KG1 (cell line): ENCODE results near the gene FPR1.
"Not testable (repeated sequence)": the region's sequence is repeated elsewhere in the genome, so short reads cannot be mapped to it uniquely, and the experiment has no call there.

Experiments
- DNase-seq: peaks from one replicate; lab custom pipeline; 2025; lab: John Stamatoyannopoulos, UW

The FPR1 gene

GRCh38 chr19:51779181-51779580 is 27.5 kb upstream of the FPR1 start:
- DNase-seq = no peak

GRCh38 chr19:51777570-51778462 is 26.1 kb upstream of the FPR1 start:
- peak; percentile 33 for DNase-seq

GRCh38 chr19:51776561-51776960 is 24.9 kb upstream of the FPR1 start:
- DNase-seq = not testable (repeated sequence)

GRCh38 chr19:51772977-51773376 is 21.3 kb upstream of the FPR1 start:
- no peak for DNase-seq

- DNase-seq = no peak
Observed at GRCh38 chr19:51771376-51772130, 19.9 kb upstream of the FPR1 start.

- no peak for DNase-seq
Observed at GRCh38 chr19:51766461-51766860, 14.8 kb upstream of the FPR1 start.

GRCh38 chr19:51765086-51765485 is 13.4 kb upstream of the FPR1 start:
- no peak for DNase-seq

GRCh38 chr19:51761696-51762095 is 10.0 kb upstream of the FPR1 start:
- DNase-seq = no peak

- DNase-seq = no peak
Observed at GRCh38 chr19:51760697-51761356, 9.1 kb upstream of the FPR1 start, which contains the start of gene FPR2. Gene FPR2, plus strand, starts transcription at chr19:51761180. Its CDS starts 7,479 bp downstream, at chr19:51768659.

GRCh38 chr19:51755571-51755970 is 3.9 kb upstream of the FPR1 start:
- no peak for DNase-seq

GRCh38 chr19:51754770-51755169 is 3.1 kb upstream of the FPR1 start:
- DNase-seq = no peak

- DNase-seq = no peak
Observed at GRCh38 chr19:51754109-51754508, 2.4 kb upstream of the FPR1 start.

- DNase-seq = no peak
Observed at GRCh38 chr19:51750400-51751094, 1.1 kb downstream of the FPR1 start.

GRCh38 chr19:51749979-51750378 is 1.7 kb downstream of the FPR1 start:
- DNase-seq = no peak

GRCh38 chr19:51746731-51747130 is 4.9 kb downstream of the FPR1 start:
- DNase-seq = no peak

- no peak for DNase-seq
Observed at GRCh38 chr19:51743405-51743804, 8.3 kb downstream of the FPR1 start.

- no peak for DNase-seq
Observed at GRCh38 chr19:51742789-51743188, 8.9 kb downstream of the FPR1 start.

- DNase-seq = no peak
Observed at GRCh38 chr19:51740356-51740755, 11.3 kb downstream of the FPR1 start.

- no peak for DNase-seq
Observed at GRCh38 chr19:51739466-51740213, 12.0 kb downstream of the FPR1 start.

GRCh38 chr19:51738523-51738922 is 13.2 kb downstream of the FPR1 start:
- DNase-seq = not testable (repeated sequence)

GRCh38 chr19:51737924-51738323 is 13.8 kb downstream of the FPR1 start:
- no peak for DNase-seq
